ENCODE measurements around the gene PSPN. TPM values are rescaled to one million over a fixed set of nuclear protein-coding genes. Genes with fewer than 3 reads are reported as not detected.
A peak's percentile ranks its signal among the peaks of the same experiment; 100 is the strongest.

Gene PSPN
- total and polyA plus RNA-seq, 9 of the 15 experiments (the other 6 are each of a cell fraction or from before 2014, with no cell fraction given), result 0.21 to 1.1 (median 0.58) TPM

DNA sequence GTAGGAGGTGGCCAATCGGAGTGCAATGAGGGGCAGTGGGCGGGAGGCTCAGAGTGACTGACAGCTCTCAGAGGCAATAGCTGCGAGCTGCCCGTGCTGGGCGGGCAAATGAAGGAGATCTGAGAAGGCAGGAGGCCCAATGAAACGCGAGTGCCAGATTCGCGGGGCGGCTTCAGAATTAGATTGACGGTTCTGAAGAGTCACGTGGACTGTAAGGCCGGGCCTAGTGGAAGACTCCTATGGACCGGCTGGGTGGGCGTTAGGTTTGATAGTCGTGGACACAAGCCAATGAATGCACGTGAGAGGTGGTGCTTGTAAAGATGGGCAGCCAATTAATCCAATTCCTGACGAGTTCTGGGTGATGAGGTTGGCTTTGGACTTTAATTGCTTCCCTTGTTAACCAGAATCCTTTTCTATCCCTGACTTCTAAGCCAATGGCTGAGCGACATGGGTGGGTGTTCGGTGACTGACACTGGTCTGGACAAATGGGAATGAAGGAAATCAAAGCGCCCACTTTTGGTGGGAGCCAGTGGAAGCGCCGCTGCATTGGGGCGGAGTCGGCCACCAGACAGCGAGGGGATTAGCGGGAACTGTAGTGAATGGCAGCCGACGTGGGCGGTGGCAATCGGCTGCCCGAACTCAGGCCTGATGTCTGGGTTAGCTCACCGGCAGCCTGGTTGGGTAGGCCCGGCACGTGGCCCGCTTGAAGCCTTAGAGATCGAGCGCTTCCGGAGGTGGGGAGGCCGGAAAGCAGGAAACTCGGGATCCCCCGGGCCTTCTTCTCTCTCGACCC, 49.4 kb upstream of the PSPN start (continued):
- peak; percentile 78 to 94 for TF ChIP-seq TEAD1 (CRISPR knock-in tag; IDR thresholded peaks at IDR 0.05)
- no peak for TF ChIP-seq MCM3 (IDR thresholded peaks at IDR 0.05)
- no peak for TF ChIP-seq ZNF57 (CRISPR knock-in tag; IDR thresholded peaks at IDR 0.05)
- no peak for TF ChIP-seq MED1 (CRISPR knock-in tag; IDR thresholded peaks at IDR 0.05; ENCODE audit: borderline replicate concordance)
- TF ChIP-seq PHB (CRISPR knock-in tag; IDR thresholded peaks at IDR 0.05), result no peak
- TF ChIP-seq NR2C2 (CRISPR knock-in tag; IDR thresholded peaks at IDR 0.05), result peak; percentile 54; the same call in 1 of the 2 replicates
- TF ChIP-seq NR2C2 (tag; IDR thresholded peaks at IDR 0.05), result peak; percentile 84
- no peak for TF ChIP-seq TAF15 (IDR thresholded peaks at IDR 0.05; ENCODE audit: low read depth, low read length)
- TF ChIP-seq RFX7 (CRISPR knock-in tag; IDR thresholded peaks at IDR 0.05), result 0 out of 2 replicates have a peak, but pooled peaks have one; percentile 58
- peak; percentile 28; the same call in 1 of the 2 replicates for TF ChIP-seq CBFB (CRISPR knock-in tag; IDR thresholded peaks at IDR 0.05)
- TF ChIP-seq CBFA2T2 (conservative IDR thresholded peaks at IDR 0.05), result peak; percentile 71
- peak; percentile 65; the same call in 1 of the 2 replicates for TF ChIP-seq ZNF143 (CRISPR knock-in tag; IDR thresholded peaks at IDR 0.05)
- no peak for TF ChIP-seq ZNF77 (CRISPR knock-in tag; IDR thresholded peaks at IDR 0.05)
- TF ChIP-seq KLF1 (tag; IDR thresholded peaks at IDR 0.05), result peak; percentile 74; the same call in 1 of the 2 replicates
- TF ChIP-seq, protein P1, sequence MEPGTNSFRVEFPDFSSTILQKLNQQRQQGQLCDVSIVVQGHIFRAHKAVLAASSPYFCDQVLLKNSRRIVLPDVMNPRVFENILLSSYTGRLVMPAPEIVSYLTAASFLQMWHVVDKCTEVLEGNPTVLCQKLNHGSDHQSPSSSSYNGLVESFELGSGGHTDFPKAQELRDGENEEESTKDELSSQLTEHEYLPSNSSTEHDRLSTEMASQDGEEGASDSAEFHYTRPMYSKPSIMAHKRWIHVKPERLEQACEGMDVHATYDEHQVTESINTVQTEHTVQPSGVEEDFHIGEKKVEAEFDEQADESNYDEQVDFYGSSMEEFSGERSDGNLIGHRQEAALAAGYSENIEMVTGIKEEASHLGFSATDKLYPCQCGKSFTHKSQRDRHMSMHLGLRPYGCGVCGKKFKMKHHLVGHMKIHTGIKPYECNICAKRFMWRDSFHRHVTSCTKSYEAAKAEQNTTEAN (CRISPR knock-in tag; IDR thresholded peaks at IDR 0.05), result no peak
- TF ChIP-seq POLR2G (IDR thresholded peaks at IDR 0.05; ENCODE audit: low read depth, low read length), result peak; percentile 72
- no peak for TF ChIP-seq ZNF253 (CRISPR knock-in tag; conservative IDR thresholded peaks at IDR 0.05)
- peak; percentile 85 for TF ChIP-seq BRD4 (IDR thresholded peaks at IDR 0.05)
- TF ChIP-seq FOXA3 (CRISPR knock-in tag; conservative IDR thresholded peaks at IDR 0.05 in 1 of 2, IDR thresholded peaks at IDR 0.05 in 1 of 2), result peak in 1 of 2 experiments; percentile 90; a peak in 2 of 4 replicates
- no peak for TF ChIP-seq ZSCAN29 (IDR thresholded peaks at IDR 0.05)
- TF ChIP-seq, protein P2, sequence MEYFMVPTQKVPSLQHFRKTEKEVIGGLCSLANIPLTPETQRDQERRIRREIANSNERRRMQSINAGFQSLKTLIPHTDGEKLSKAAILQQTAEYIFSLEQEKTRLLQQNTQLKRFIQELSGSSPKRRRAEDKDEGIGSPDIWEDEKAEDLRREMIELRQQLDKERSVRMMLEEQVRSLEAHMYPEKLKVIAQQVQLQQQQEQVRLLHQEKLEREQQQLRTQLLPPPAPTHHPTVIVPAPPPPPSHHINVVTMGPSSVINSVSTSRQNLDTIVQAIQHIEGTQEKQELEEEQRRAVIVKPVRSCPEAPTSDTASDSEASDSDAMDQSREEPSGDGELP (CRISPR knock-in tag; IDR thresholded peaks at IDR 0.05; ENCODE audit: borderline replicate concordance), result peak; percentile 94
- TF ChIP-seq, protein P3, sequence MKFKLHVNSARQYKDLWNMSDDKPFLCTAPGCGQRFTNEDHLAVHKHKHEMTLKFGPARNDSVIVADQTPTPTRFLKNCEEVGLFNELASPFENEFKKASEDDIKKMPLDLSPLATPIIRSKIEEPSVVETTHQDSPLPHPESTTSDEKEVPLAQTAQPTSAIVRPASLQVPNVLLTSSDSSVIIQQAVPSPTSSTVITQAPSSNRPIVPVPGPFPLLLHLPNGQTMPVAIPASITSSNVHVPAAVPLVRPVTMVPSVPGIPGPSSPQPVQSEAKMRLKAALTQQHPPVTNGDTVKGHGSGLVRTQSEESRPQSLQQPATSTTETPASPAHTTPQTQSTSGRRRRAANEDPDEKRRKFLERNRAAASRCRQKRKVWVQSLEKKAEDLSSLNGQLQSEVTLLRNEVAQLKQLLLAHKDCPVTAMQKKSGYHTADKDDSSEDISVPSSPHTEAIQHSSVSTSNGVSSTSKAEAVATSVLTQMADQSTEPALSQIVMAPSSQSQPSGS (CRISPR knock-in tag; IDR thresholded peaks at IDR 0.05), result no peak
- TF ChIP-seq SP2 (IDR thresholded peaks at IDR 0.05; ENCODE audit: extremely low read depth, low read depth, low read length, poor library complexity, severe bottlenecking), result peak; percentile 92
- 0 out of 2 replicates have a peak, but pooled peaks have one; percentile 44 for TF ChIP-seq PRMT5 (CRISPR knock-in tag; IDR thresholded peaks at IDR 0.05)
